Calu3 (cell line): ENCODE data around the gene AP5B1. TPM values are rescaled to one million over a fixed set of nuclear protein-coding genes. Genes with fewer than 3 reads are reported as not detected.

Source experiments
- Bru-seq: library from RNA; stranded (reverse); fragments of 400-500 nt; gene quantifications from one replicate; lab custom pipeline; 2021; lab: Mats Ljungman, UMichigan
- BruChase-seq, 2 experiments: library from RNA; stranded (reverse); fragments of 400-500 nt; gene quantifications; one replicate each; lab custom pipeline; 2021; lab: Mats Ljungman, UMichigan
- BruUV-seq: library from RNA; stranded (reverse); fragments of 400-500 nt; replicated peaks from 2 replicates; lab custom pipeline; 2021; lab: Mats Ljungman, UMichigan
- CTCF ChIA-PET: fragments of 300-600 bp; sonication (Branson Sonifier 250); formaldehyde crosslinking; loops from one replicate; lab custom pipeline; 2022; ENCODE audit warnings: antibody characterized with exemption; lab: Charles Lee
- DNase-seq: peaks from one replicate; pipeline ENCODE4 v3.0.0; 2022
- H3K27ac Mint-ChIP-seq: one replicate; pipeline ENCODE4 v1.8.0; 2022; ENCODE audit warnings: mixed read lengths; ENCODE audit not compliant: unreplicated experiment
- H3K27me3 Mint-ChIP-seq: one replicate; pipeline ENCODE4 v1.8.0; 2022; ENCODE audit warnings: mixed read lengths; ENCODE audit not compliant: unreplicated experiment
- H3K36me3 Mint-ChIP-seq: one replicate; pipeline ENCODE4 v1.8.0; 2022; ENCODE audit warnings: mild to moderate bottlenecking, moderate library complexity, mixed read lengths; ENCODE audit not compliant: insufficient read depth, unreplicated experiment
- H3K4me1 Mint-ChIP-seq: one replicate; pipeline ENCODE4 v1.8.0; 2022; ENCODE audit warnings: mild to moderate bottlenecking, low read depth, mixed read lengths; ENCODE audit not compliant: unreplicated experiment
- H3K4me3 Mint-ChIP-seq: one replicate; pipeline ENCODE4 v1.8.0; 2022; ENCODE audit warnings: mild to moderate bottlenecking, low read depth, moderate library complexity, mixed read lengths; ENCODE audit not compliant: unreplicated experiment
- H3K9me3 Mint-ChIP-seq: one replicate; pipeline ENCODE4 v1.8.0; 2022; ENCODE audit warnings: low read depth, mixed read lengths; ENCODE audit not compliant: unreplicated experiment
- CTCF ChIP-seq: fragments of 200-600 bp; IDR thresholded peaks from one replicate; pipeline ENCODE4 v1.8.0; 2022; ENCODE audit warnings: antibody characterized with exemption; ENCODE audit not compliant: unreplicated experiment
- intact Hi-C: fragments of 100-400 bp; cut with micrococcal nuclease; formaldehyde crosslinking; loops from one replicate; pipeline ENCODE4 v1.10.0; 2022; ENCODE audit not compliant: unreplicated experiment
- long read RNA-seq: library from polyadenylated mRNA; stranded (forward); transcript quantifications from one replicate; pipeline ENCODE4 v2.0.0, GENCODE V29; 2022
- total RNA-seq: library from RNA; stranded (reverse); gene quantifications from 2 replicates; pipeline ENCODE4 v1.2.3, GENCODE V29; 2022

Gene AP5B1, protein sequence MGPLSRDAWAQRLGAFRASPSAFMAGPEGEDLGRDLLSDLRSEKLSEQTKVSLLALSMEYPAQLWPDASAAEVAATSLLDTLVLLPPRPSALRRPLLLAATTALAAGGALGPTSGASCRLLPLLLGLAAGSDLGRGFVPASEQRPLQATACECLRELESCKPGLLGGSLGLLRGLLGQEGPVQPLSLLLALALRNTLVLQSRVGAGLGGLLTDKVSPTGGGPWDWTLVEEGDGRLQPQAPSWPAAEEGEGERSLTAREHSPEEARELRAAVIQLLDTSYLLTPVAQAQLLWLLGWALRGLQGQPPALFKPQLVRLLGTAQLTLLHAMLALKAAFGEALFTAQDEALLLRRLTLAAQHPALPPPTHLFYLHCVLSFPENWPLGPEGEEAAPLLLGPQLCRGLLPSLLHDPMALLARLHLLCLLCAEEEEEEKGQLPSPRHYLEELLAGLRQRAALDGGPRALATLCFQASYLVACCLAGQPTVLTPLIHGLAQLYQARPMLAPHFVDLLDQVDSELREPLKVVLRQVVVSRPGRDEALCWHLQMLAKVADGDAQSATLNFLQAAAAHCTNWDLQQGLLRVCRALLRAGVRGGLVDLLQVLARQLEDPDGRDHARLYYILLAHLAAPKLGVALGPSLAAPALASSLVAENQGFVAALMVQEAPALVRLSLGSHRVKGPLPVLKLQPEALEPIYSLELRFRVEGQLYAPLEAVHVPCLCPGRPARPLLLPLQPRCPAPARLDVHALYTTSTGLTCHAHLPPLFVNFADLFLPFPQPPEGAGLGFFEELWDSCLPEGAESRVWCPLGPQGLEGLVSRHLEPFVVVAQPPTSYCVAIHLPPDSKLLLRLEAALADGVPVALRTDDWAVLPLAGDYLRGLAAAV
- total RNA-seq, result 18.5 and 21.9 TPM in 2 replicates
- Bru-seq, nascent RNA, result percentile 63 among the genes with signal in this experiment
- percentile 84 among the genes with signal in this experiment for BruChase-seq, experiment 1, labeled RNA remaining after a 6-hour chase
- percentile 91 among the genes with signal in this experiment for BruChase-seq, experiment 2, labeled RNA remaining after a 2-hour chase
- long read RNA-seq, full-length matches to known transcripts, result 20 of 43 reads
- long read RNA-seq, partial matches to known transcripts, result 0 of 43 reads
- long read RNA-seq, other reads (novel, unspliced or antisense), result 23 of 43 reads

DNA sequence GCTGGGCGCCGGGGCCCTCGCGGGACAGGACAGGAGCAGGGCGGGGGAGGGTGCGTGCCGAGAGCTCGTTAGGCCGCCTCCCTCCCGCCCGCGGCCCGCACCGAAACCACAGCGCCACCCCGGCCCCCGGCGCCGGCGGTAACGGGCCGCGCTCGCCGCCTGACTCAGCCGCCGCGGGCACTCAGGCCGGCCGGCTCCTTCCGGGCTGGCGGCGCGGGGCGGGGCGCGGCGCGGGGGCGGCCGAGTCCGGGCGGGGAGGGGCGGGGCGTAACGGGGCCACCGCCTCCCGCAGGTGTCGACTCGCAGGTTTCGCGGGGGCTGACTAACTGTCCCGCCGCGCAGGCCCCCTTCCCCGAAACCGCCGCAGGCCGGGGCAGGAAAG is at the start of gene AP5B1:
Gene AP5B1 (minus strand): TSS at position 207 of the 382 bp plus-strand sequence. CDS start 385 bp downstream, outside the sequence.
- intact Hi-C loops, result no loop called here
- peak; percentile 83 for DNase-seq
- Mint-ChIP-seq H3K4me3 (peak within 1 kb of the TSS; percentile 98), H3K27ac (peak within 1 kb of the TSS; percentile 96), H3K9me3 (no peaks in the 10 kb centered on the region), H3K27me3 (no peaks in the 10 kb centered on the region), H3K36me3 (peaks cover 14% of the 10 kb centered on the region), H3K4me1 (peaks cover 23% of the 10 kb centered on the region)
- no peak for TF ChIP-seq CTCF
- no TSS peak for BruUV-seq
- CTCF ChIA-PET, result interaction anchor here (1.0 to 2.5 kb wide), 5 partner anchors 11 to 110 kb away, joined by 3 to 39 read pairs (median 9); partner anchors contain the start of genes CCDC85B and RNASEH2C

- no peak for TF ChIP-seq CTCF
- intact Hi-C loops, result no loop called here
- Mint-ChIP-seq H3K27me3 (no peaks in the 10 kb centered on the region), H3K27ac (no peak overlapping the region), H3K36me3 (no peaks in the 10 kb centered on the region), H3K4me1 (no peaks in the 10 kb centered on the region), H3K9me3 (no peaks in the 10 kb centered on the region), H3K4me3 (no peak overlapping the region)
- DNase-seq, result no peak
- CTCF ChIA-PET, result interaction anchor here (0.7 to 0.8 kb wide), 2 partner anchors 47 to 49 kb away, joined by 3 read pairs; no protein-coding TSS in a partner anchor
- BruUV-seq, result no TSS peak
Measured at GRCh38 chr11:65829459-65829858, 48.7 kb upstream of the AP5B1 start.

DNA sequence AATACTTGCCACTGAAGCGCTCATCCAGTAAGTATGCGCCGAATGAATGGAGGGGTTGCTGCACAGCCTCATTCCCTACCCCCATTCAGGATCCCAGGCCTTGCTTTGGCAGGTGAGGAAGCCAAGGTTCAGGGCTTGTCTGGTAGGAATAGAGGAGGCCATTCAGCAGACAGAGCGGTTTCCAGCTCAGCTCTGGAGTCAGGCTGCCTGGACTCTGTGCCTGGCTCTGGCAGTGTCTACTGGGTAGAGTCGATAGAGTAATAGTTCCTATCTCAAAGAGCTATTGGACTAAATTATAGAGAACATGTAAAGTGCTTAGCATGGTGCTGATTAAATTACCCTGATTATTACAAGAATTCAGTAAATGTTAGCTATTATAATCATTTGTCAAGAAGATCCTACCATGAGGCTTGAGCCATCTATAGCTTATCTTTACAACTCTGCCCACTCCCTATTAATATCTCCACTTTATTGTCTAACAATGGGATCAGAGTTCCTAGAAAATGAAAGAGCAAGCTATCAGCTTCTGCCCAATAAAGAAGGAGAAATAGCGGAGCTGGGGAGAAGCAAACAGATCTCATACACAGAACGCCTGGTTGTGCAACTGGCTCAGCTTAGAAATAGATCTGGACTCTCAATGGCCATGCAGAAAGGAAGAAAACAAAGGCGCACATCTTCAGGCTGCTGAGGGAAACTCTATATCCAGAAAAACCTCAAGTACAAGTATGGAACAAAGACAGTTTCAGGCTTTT is 46.4 kb upstream of the AP5B1 start:
- Mint-ChIP-seq H3K27ac (no peak overlapping the region), H3K4me3 (no peak overlapping the region), H3K4me1 (no peaks in the 10 kb centered on the region), H3K27me3 (no peaks in the 10 kb centered on the region), H3K9me3 (no peaks in the 10 kb centered on the region), H3K36me3 (no peaks in the 10 kb centered on the region)
- CTCF ChIA-PET, result interaction anchor here (0.5 to 0.6 kb wide), 2 partner anchors 11 to 28 kb away, joined by 3 to 10 read pairs; no protein-coding TSS in a partner anchor
- no peak for DNase-seq
- intact Hi-C loops, result no loop called here
- BruUV-seq, result no TSS peak
- no peak for TF ChIP-seq CTCF
